Measurements from ENCODE around the gene LIN9. TPM values are rescaled to one million over a fixed set of nuclear protein-coding genes. Genes with fewer than 3 reads are reported as not detected.

LIN9 gene
- total and polyA plus RNA-seq, 2 of the 8 experiments (the other 6 are each of a cell fraction or from before 2014, with no cell fraction given), result 5.6 to 12.6 TPM

DNA sequence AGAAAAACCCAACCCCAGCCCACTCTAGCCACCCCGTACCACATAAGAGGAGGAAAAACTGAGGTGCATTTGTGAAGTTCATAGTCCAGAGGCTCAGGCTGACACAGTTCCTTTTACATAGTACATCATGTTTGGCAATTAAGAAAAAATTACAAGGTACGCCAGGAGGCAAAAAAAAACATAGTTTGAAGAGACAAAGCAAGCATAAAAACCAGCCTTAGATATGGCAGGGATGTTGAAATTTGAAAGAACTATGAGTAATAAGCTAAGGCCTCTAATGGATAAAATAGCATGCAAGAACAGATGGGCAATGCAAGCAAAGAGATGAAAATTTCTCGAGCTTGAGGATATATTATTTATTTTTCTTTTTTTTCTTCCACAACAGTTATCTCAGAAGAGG lies 53.6 kb downstream of the LIN9 start (continued):
- TF ChIP-seq, protein P1, sequence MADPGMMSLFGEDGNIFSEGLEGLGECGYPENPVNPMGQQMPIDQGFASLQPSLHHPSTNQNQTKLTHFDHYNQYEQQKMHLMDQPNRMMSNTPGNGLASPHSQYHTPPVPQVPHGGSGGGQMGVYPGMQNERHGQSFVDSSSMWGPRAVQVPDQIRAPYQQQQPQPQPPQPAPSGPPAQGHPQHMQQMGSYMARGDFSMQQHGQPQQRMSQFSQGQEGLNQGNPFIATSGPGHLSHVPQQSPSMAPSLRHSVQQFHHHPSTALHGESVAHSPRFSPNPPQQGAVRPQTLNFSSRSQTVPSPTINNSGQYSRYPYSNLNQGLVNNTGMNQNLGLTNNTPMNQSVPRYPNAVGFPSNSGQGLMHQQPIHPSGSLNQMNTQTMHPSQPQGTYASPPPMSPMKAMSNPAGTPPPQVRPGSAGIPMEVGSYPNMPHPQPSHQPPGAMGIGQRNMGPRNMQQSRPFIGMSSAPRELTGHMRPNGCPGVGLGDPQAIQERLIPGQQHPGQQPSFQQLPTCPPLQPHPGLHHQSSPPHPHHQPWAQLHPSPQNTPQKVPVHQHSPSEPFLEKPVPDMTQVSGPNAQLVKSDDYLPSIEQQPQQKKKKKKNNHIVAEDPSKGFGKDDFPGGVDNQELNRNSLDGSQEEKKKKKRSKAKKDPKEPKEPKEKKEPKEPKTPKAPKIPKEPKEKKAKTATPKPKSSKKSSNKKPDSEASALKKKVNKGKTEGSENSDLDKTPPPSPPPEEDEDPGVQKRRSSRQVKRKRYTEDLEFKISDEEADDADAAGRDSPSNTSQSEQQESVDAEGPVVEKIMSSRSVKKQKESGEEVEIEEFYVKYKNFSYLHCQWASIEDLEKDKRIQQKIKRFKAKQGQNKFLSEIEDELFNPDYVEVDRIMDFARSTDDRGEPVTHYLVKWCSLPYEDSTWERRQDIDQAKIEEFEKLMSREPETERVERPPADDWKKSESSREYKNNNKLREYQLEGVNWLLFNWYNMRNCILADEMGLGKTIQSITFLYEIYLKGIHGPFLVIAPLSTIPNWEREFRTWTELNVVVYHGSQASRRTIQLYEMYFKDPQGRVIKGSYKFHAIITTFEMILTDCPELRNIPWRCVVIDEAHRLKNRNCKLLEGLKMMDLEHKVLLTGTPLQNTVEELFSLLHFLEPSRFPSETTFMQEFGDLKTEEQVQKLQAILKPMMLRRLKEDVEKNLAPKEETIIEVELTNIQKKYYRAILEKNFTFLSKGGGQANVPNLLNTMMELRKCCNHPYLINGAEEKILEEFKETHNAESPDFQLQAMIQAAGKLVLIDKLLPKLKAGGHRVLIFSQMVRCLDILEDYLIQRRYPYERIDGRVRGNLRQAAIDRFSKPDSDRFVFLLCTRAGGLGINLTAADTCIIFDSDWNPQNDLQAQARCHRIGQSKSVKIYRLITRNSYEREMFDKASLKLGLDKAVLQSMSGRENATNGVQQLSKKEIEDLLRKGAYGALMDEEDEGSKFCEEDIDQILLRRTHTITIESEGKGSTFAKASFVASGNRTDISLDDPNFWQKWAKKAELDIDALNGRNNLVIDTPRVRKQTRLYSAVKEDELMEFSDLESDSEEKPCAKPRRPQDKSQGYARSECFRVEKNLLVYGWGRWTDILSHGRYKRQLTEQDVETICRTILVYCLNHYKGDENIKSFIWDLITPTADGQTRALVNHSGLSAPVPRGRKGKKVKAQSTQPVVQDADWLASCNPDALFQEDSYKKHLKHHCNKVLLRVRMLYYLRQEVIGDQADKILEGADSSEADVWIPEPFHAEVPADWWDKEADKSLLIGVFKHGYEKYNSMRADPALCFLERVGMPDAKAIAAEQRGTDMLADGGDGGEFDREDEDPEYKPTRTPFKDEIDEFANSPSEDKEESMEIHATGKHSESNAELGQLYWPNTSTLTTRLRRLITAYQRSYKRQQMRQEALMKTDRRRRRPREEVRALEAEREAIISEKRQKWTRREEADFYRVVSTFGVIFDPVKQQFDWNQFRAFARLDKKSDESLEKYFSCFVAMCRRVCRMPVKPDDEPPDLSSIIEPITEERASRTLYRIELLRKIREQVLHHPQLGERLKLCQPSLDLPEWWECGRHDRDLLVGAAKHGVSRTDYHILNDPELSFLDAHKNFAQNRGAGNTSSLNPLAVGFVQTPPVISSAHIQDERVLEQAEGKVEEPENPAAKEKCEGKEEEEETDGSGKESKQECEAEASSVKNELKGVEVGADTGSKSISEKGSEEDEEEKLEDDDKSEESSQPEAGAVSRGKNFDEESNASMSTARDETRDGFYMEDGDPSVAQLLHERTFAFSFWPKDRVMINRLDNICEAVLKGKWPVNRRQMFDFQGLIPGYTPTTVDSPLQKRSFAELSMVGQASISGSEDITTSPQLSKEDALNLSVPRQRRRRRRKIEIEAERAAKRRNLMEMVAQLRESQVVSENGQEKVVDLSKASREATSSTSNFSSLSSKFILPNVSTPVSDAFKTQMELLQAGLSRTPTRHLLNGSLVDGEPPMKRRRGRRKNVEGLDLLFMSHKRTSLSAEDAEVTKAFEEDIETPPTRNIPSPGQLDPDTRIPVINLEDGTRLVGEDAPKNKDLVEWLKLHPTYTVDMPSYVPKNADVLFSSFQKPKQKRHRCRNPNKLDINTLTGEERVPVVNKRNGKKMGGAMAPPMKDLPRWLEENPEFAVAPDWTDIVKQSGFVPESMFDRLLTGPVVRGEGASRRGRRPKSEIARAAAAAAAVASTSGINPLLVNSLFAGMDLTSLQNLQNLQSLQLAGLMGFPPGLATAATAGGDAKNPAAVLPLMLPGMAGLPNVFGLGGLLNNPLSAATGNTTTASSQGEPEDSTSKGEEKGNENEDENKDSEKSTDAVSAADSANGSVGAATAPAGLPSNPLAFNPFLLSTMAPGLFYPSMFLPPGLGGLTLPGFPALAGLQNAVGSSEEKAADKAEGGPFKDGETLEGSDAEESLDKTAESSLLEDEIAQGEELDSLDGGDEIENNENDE (IDR thresholded peaks at IDR 0.05; ENCODE audit: insufficient replicate concordance, low read length), result no peak
- TF ChIP-seq, protein P2, sequence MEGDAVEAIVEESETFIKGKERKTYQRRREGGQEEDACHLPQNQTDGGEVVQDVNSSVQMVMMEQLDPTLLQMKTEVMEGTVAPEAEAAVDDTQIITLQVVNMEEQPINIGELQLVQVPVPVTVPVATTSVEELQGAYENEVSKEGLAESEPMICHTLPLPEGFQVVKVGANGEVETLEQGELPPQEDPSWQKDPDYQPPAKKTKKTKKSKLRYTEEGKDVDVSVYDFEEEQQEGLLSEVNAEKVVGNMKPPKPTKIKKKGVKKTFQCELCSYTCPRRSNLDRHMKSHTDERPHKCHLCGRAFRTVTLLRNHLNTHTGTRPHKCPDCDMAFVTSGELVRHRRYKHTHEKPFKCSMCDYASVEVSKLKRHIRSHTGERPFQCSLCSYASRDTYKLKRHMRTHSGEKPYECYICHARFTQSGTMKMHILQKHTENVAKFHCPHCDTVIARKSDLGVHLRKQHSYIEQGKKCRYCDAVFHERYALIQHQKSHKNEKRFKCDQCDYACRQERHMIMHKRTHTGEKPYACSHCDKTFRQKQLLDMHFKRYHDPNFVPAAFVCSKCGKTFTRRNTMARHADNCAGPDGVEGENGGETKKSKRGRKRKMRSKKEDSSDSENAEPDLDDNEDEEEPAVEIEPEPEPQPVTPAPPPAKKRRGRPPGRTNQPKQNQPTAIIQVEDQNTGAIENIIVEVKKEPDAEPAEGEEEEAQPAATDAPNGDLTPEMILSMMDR (IDR thresholded peaks at IDR 0.05; ENCODE audit: control extremely low read depth in 1 of 3, insufficient read depth in 1 of 3, low read depth in 1 of 3, low read length in 3 of 3), result no peak
- TF ChIP-seq BCL11A (IDR thresholded peaks at IDR 0.05; ENCODE audit: low read depth in 2 of 2, low read length in 2 of 2), result no peak
- TF ChIP-seq RAD21 (IDR thresholded peaks at IDR 0.05 in 1 of 2, conservative IDR thresholded peaks at IDR 0.05 in 1 of 2; ENCODE audit: low read depth in 2 of 2, low read length in 2 of 2), result no peak
- no peak for TF ChIP-seq CTBP2 (IDR thresholded peaks at IDR 0.05; ENCODE audit: borderline replicate concordance, insufficient read depth, insufficient read length, low read length)
- no peak for TF ChIP-seq JUND (IDR thresholded peaks at IDR 0.05; ENCODE audit: low read length)
- TF ChIP-seq GTF2F1 (IDR thresholded peaks at IDR 0.05; ENCODE audit: borderline replicate concordance, low read depth, low read length), result no peak

Measured in H1 (cell line).